ENCODE results near the gene B3GAT1.

The B3GAT1 gene

DNA sequence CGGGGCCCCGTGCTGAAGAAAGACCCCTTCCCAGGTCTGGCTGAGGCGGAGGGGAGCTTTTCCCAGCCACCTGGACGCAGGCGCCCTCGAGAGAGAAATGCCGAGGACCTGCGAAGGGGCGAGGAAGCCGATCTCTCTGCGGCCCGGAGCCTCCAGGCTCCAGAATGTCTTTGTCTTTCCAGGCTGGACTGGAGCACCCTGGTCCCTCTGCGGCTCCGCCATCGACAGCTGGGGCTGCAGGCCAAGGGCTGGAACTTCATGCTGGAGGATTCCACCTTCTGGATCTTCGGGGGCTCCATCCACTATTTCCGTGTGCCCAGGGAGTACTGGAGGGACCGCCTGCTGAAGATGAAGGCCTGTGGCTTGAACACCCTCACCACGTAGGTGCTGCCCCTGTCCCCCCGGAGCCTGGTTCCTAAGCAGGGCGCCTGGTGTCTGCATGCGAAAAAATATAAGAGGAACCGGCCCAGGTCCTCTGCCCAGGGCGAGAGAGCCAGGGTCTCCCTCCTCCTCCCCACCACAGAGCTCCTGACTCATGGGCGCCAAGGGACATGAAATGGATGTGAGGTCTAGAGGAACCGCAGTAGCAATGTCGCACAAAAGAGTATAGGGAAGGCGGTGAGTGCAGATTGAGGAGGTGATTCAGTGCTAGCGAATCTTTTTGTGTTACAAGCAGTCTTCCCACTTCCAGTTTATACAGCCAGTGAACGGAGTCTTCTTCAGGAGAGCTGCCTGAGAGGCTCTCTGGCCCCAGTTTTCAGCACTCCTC is 69.3 kb downstream of the B3GAT1 start:
- TF ChIP-seq, protein P1, sequence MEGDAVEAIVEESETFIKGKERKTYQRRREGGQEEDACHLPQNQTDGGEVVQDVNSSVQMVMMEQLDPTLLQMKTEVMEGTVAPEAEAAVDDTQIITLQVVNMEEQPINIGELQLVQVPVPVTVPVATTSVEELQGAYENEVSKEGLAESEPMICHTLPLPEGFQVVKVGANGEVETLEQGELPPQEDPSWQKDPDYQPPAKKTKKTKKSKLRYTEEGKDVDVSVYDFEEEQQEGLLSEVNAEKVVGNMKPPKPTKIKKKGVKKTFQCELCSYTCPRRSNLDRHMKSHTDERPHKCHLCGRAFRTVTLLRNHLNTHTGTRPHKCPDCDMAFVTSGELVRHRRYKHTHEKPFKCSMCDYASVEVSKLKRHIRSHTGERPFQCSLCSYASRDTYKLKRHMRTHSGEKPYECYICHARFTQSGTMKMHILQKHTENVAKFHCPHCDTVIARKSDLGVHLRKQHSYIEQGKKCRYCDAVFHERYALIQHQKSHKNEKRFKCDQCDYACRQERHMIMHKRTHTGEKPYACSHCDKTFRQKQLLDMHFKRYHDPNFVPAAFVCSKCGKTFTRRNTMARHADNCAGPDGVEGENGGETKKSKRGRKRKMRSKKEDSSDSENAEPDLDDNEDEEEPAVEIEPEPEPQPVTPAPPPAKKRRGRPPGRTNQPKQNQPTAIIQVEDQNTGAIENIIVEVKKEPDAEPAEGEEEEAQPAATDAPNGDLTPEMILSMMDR (IDR thresholded peaks at IDR 0.05; ENCODE audit: low read depth, low read length, missing control alignments) = no peak
- Histone ChIP-seq H3K4me3 (ENCODE audit: low read depth, low read length) (no peak overlapping the region), H3K27me3 (replicated peaks) (no peaks in the 10 kb centered on the region), H3K27ac (no peak overlapping the region), H3K36me3 (replicated peaks) (no peaks in the 10 kb centered on the region)
- no peak for DNase-seq
- in situ Hi-C loops (cut with HindIII; ENCODE audit: low pct_ligation_motif_present, low sequenced_read_pairs) = no loop called here

DNA sequence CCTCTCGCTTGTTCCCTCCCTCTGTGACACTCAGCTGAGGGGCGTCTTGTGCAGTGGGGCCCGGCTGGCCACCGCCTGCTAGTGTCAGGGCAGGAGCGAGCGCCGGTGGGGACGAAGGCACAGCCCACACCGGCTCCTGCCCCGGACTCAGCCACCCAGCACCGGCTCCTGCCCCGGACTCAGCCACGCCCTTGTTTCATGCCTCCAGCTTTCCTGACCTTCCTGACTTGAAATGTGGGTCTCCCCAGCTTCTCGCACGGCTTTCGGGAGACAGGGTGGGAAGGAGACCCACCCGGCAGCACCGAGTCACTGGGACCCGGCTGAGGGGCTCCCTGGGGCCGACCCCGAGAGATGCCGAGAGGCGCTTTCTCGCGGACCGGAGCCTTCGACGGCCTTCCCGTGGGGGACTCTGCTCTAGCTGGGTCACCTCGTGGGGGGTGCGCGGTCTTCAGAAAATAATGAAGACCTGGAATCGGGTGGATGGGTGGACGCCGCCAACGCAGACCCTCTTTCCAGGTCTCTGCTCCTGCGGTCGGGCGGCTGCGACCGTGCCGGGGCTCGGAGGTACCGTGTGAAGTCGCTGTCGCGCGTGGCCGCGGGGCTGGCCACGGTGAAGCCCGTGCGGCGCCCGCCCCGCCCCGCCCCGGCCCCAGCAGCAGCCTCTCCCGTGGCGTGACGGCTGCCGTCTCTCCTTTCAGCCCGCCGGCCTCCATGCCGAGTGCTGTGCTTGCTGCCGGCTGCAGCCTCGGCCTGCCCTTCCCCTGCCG is 70.1 kb downstream of the B3GAT1 start:
- Histone ChIP-seq H3K27me3 (replicated peaks) (no peaks in the 10 kb centered on the region), H3K36me3 (replicated peaks) (no peaks in the 10 kb centered on the region), H3K4me3 (ENCODE audit: low read depth, low read length) (no peak overlapping the region), H3K27ac (no peak overlapping the region)
- in situ Hi-C loops (cut with HindIII; ENCODE audit: low pct_ligation_motif_present, low sequenced_read_pairs) = no loop called here
- TF ChIP-seq, protein P1 (IDR thresholded peaks at IDR 0.05; ENCODE audit: low read depth, low read length, missing control alignments) = no peak
- DNase-seq = no peak

DNA sequence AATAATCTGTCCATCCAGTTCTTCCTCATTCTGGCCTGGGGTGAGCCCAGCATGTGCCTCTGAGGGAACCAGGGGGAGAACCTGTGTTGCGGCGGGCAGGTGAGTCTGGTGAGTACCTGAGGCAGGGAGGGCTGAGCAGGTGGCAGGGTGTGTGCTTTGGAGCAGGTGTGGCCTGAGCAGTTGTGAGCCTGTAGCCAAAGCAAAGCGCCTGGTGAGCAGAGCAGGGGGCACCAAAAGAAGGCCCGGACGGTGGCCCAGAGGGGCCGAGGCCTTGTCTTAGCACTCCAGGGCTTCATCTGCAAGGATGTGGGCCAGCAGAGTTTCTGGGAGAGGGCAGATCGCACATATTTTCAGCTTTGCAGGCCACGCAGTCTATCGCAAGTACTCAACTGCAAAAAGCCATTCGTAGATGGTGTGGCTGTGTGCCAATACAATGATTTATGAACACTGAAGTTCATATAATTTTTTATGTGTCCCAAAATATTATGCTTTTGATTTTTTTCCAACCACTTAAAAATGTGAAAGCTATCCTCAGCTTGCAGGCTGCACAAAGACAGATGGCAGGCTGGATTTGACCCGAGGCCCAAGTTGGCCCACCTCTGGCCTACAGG is 71.6 kb downstream of the B3GAT1 start:
- Histone ChIP-seq H3K27me3 (replicated peaks) (no peaks in the 10 kb centered on the region), H3K36me3 (replicated peaks) (no peaks in the 10 kb centered on the region), H3K27ac (no peak overlapping the region), H3K4me3 (ENCODE audit: low read depth, low read length) (no peak overlapping the region)
- in situ Hi-C loops (cut with HindIII; ENCODE audit: low pct_ligation_motif_present, low sequenced_read_pairs) = no loop called here
- TF ChIP-seq, protein P1 (IDR thresholded peaks at IDR 0.05; ENCODE audit: low read depth, low read length, missing control alignments) = no peak
- DNase-seq = no peak

DNA sequence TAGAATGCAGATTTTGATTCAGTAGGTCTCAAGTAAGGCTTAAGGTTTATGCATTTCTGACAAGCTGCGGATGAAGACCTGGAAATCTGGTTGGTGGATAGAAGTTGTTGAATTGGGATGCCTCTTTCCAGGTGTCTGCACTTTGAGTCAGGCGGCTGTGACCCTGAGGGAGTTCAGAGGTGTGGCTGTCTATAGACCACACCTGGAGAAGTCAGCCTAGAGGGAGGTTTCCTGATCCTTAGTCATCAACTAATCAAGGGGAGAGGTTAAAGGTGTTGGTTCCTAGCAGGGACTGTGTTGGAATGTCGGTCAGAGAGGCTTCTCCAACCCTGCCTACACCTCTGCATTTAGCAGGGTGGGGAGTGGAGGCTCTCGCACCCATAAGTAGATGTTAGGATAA is 72.3 kb downstream of the B3GAT1 start:
- no peak for DNase-seq
- H3K27me3 ChIP-seq (replicated peaks) = no peaks in the 10 kb centered on the region
- in situ Hi-C loops (cut with HindIII; ENCODE audit: low pct_ligation_motif_present, low sequenced_read_pairs) = no loop called here
- no peak overlapping the region for H3K27ac ChIP-seq
- H3K36me3 ChIP-seq (replicated peaks) = no peaks in the 10 kb centered on the region
- no peak overlapping the region for H3K4me3 ChIP-seq (ENCODE audit: low read depth, low read length)
- TF ChIP-seq, protein P1 (IDR thresholded peaks at IDR 0.05; ENCODE audit: low read depth, low read length, missing control alignments) = no peak

DNA sequence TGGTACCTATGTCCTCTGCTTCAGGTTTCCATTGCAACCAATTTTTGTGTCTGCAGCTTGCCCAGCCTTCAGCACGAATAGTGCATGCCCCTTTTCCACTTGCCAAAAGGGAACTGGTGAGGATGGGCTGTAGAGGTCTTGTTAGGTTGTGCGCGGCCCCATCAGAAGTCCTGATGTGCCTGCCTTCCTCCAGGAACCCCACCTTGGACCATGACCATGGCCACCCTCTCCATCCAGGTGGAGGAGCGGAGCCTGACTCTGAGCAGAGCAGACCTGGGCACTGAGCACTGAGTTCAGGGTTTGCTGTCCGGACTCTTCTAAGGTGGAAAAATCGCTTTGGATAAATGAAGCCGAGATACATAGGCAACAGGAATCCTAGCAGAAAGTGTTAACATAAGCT is 73.4 kb downstream of the B3GAT1 start:
- DNase-seq = no peak
- H3K36me3 ChIP-seq (replicated peaks) = no peaks in the 10 kb centered on the region
- no peak overlapping the region for H3K4me3 ChIP-seq (ENCODE audit: low read depth, low read length)
- in situ Hi-C loops (cut with HindIII; ENCODE audit: low pct_ligation_motif_present, low sequenced_read_pairs) = no loop called here
- TF ChIP-seq, protein P1 (IDR thresholded peaks at IDR 0.05; ENCODE audit: low read depth, low read length, missing control alignments) = no peak
- no peak overlapping the region for H3K27ac ChIP-seq
- no peaks in the 10 kb centered on the region for H3K27me3 ChIP-seq (replicated peaks)
